ENCODE data around the gene B9D1. TPM values are rescaled to one million over a fixed set of nuclear protein-coding genes. Genes with fewer than 3 reads are reported as not detected.

Gene B9D1
- total and polyA plus RNA-seq, 2 of the 13 experiments (the other 11 are each of a cell fraction or from before 2014, with no cell fraction given) = 27.7 to 31.1 TPM

DNA sequence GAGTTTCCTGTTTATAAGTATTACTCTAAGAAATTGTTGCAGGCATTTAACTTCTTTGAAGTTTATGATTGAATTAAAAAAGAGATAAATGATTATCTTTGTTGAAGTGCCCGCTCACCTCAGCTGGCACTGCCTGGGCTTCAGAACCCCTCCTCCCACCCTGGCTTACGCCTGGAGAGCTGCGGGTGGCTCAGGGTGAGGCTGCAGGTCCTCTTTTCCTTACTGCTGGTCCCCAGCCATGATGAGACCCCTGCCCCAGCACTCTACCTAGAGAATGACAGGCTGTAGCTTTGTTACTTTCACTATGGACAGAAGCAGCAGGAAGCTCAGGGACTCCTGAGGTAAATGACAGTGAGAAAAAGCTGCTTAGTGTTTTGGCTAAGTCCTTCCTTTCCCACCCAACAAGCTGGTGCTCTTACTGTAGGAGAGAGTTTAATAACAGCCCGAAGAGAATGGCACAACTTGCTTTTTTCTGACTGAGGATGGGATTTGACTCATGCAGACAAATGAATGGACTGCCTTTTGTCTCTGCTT lies 63.2 kb downstream of the B9D1 start:
- no peak overlapping the region for H3K27ac ChIP-seq (ENCODE audit: extremely low read length, insufficient read depth, low read length)
- no TSS peak for BruUV-seq (replicated peaks)
- no peaks in the 10 kb centered on the region for H3K27me3 ChIP-seq (ENCODE audit: control insufficient read depth in 1 of 2, insufficient read depth in 2 of 2, low read length in 2 of 2)
- H3K36me3 ChIP-seq (replicated peaks in 1 of 2; ENCODE audit: control insufficient read depth in 1 of 2, insufficient read depth in 2 of 2, low read length in 2 of 2) = no peaks in the 10 kb centered on the region
- DNase-seq (ENCODE audit: low spot score) (no peak), ATAC-seq (no peak), FAIRE-seq (no peak)
- no peak overlapping the region for H2AFZ ChIP-seq (ENCODE audit: low read length)
- no peaks in the 10 kb centered on the region for H3K9me3 ChIP-seq (ENCODE audit: low read length)
- in situ Hi-C loops (cut with HindIII; ENCODE audit: extremely low pct_ligation_motif_present, low pct_unique_long_range_greater_than_20kb) = no loop called here
- WGBS (ENCODE audit: low lambda C conversion rate) = 94% methylated on average over 4 of the region's 4 CpGs
- ChIA-PET POLR2A (no interaction called here), CTCF (ENCODE audit: low intra/inter-chr PET ratio, low total read pairs) (no interaction called here)
- H4K20me1 ChIP-seq (ENCODE audit: insufficient read depth, low read length) = 0 out of 2 replicates have a peak, but pooled peaks cover 2% of the 10 kb centered on the region
- H3K4me3 ChIP-seq (replicated peaks in 1 of 3; ENCODE audit: insufficient read depth in 1 of 3, low read depth in 2 of 3, low read length in 3 of 3) = no peak overlapping the region
- no peaks in the 10 kb centered on the region for H3K79me2 ChIP-seq (ENCODE audit: insufficient read depth, low read length)
- H3K9ac ChIP-seq (ENCODE audit: insufficient read depth, low read depth, low read length) = no peak overlapping the region
- peaks cover 7% of the 10 kb centered on the region for H3K4me1 ChIP-seq (ENCODE audit: insufficient read depth, low read length)
- intact Hi-C loops (cut with micrococcal nuclease; ENCODE audit: unreplicated experiment) = no loop called here
- no peak overlapping the region for H3K4me2 ChIP-seq (ENCODE audit: low read depth, low read length)
- TF ChIP-seq MAFK (conservative IDR thresholded peaks at IDR 0.05 in 1 of 2, IDR thresholded peaks at IDR 0.05 in 1 of 2; ENCODE audit: low read length in 2 of 2) (no peak), ZNF597 (CRISPR knock-in tag; IDR thresholded peaks at IDR 0.05) (no peak), RORA (CRISPR knock-in tag; IDR thresholded peaks at IDR 0.05) (no peak), MATR3 (CRISPR knock-in tag; IDR thresholded peaks at IDR 0.05) (no peak), ONECUT2 (CRISPR knock-in tag; IDR thresholded peaks at IDR 0.05) (no peak), SKI (IDR thresholded peaks at IDR 0.05; ENCODE audit: partially characterized antibody) (no peak)
- TF ChIP-seq, protein P1, sequence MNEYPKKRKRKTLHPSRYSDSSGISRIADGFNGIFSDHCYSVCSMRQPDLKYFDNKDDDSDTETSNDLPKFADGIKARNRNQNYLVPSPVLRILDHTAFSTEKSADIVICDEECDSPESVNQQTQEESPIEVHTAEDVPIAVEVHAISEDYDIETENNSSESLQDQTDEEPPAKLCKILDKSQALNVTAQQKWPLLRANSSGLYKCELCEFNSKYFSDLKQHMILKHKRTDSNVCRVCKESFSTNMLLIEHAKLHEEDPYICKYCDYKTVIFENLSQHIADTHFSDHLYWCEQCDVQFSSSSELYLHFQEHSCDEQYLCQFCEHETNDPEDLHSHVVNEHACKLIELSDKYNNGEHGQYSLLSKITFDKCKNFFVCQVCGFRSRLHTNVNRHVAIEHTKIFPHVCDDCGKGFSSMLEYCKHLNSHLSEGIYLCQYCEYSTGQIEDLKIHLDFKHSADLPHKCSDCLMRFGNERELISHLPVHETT (CRISPR knock-in tag; conservative IDR thresholded peaks at IDR 0.05) = no peak
- TF ChIP-seq, protein P2, sequence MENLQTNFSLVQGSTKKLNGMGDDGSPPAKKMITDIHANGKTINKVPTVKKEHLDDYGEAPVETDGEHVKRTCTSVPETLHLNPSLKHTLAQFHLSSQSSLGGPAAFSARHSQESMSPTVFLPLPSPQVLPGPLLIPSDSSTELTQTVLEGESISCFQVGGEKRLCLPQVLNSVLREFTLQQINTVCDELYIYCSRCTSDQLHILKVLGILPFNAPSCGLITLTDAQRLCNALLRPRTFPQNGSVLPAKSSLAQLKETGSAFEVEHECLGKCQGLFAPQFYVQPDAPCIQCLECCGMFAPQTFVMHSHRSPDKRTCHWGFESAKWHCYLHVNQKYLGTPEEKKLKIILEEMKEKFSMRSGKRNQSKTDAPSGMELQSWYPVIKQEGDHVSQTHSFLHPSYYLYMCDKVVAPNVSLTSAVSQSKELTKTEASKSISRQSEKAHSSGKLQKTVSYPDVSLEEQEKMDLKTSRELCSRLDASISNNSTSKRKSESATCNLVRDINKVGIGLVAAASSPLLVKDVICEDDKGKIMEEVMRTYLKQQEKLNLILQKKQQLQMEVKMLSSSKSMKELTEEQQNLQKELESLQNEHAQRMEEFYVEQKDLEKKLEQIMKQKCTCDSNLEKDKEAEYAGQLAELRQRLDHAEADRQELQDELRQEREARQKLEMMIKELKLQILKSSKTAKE (CRISPR knock-in tag; IDR thresholded peaks at IDR 0.05; ENCODE audit: borderline replicate concordance) = no peak
- TF ChIP-seq, protein P3, sequence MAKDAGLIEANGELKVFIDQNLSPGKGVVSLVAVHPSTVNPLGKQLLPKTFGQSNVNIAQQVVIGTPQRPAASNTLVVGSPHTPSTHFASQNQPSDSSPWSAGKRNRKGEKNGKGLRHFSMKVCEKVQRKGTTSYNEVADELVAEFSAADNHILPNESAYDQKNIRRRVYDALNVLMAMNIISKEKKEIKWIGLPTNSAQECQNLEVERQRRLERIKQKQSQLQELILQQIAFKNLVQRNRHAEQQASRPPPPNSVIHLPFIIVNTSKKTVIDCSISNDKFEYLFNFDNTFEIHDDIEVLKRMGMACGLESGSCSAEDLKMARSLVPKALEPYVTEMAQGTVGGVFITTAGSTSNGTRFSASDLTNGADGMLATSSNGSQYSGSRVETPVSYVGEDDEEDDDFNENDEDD (CRISPR knock-in tag; IDR thresholded peaks at IDR 0.05; ENCODE audit: borderline replicate concordance) = no peak
